HG03175 (cell line): ENCODE data around the gene NOX1.
A peak's percentile ranks its signal among the peaks of the same experiment; 100 is the strongest.
"Not testable (repeated sequence)": the region's sequence is repeated elsewhere in the genome, so short reads cannot be mapped to it uniquely, and the experiment has no call there.

Experiments
- ATAC-seq: cut with Tn5 transposase; IDR thresholded peaks from one replicate; pipeline ENCODE4 v1.9.1; 2021; ENCODE audit warnings: mild to moderate bottlenecking, moderate library complexity; ENCODE audit not compliant: unreplicated experiment

Gene NOX1

DNA sequence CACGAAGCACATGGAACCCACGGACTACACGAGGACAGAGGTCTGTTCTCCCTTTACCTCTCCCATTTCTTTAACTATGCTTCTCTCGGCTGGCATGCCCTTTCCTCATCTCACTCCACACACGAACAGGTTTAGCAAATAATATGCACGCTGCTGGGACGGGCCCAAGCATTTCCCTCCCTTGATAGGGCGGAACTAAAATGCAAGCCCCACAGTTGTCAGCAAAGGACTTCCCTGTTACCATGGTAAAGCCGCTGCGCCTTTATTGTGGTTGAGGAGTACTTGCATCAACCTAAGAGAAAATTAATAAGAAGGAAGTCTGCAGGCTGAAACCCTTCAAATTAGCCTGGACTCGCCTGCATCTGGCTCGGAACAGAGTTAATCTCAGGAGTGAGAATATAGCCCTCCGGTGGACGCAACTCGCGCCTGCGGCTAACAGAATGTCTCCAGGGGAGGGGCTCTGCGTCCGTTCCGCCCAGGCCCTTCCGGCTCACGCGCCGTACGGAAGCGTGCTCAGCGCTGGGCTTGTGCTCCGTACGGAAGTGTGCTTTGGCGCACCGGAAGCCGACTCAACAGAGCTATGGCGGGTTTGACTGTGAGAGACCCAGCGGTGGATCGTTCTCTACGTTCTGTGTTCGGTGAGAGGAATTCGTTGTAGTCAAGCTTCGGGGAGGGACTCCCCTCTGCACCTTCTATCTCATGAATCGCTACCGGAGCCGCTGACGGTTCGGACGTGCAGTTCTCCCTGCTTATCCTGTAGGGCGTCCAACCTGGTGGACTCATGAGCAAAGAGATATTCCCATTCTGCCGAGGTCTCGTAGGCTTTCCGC is 54.1 kb downstream of the NOX1 start, which contains the start of gene CSTF2:
CSTF2 (plus strand) TSS at position 555 of the 830 bp plus-strand sequence; CDS start at position 581, 26 bp downstream.
- ATAC-seq: peak; percentile 99

GRCh38 chrX:100819534-100819836 is 54.7 kb downstream of the NOX1 start:
- ATAC-seq: no peak

DNA sequence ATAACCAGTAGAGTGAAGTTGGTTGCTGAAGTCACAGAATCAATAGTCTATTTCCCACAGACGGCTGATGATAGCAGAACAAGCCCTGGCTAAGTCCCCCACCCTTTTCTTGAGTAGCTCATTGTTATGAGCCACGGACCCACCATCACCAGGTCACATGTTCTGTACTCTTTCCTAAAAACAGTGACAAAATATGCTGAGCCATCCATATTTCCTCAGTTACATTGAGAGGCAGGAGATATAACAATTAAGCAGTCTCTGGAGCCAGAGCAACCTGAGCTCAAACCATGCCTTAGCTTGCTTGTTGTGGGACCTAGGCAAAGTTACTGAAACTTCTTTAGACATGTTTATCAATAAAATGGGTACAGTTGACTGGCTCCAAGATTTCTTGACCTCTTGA is 56.8 kb downstream of the NOX1 start:
- ATAC-seq: no peak

DNA sequence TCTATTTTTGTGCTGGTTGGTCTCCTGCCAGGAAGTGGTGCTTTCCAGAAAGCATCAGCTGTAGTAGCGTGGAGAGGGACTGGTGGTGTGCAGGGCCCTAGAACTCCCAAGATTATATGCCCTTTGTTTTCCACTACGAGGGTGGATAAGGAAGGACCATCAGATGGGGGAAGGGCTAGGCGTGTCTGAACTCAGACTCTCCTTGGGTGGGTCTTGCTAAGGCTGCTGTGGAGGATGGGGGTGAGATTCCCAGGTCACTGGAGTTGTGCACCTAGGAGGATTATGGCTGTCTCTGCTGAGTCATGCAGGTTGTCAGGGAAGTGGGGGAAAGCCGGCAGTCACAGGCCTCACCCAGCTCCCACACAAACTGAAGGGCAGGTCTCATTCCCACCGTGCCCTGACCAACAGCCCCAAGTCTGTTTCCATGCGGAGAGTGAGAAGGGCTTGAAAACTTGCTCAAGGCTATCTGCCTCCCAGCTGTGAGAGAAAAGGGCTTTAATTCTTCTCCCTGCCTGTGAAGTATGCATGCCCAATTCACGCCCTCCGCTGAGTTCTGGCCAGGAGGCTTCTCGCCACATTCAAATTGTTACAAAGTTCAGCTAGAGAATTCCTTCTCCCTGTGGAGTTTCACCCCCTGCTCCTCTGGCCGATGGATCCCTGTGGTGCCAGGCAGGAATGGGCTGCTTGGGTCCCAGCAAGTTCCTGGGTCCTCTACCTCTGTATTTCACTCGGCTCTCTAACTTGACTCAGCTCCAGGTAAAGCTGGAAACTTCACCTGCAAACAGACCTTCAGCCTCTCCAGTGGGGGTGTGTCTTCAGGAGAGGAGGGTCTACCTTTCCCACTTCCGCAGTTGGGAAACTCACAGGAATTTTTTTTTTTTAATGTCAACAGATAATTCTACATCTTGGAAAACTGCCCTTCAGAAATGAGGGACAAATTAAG is 61.7 kb downstream of the NOX1 start:
- no peak for ATAC-seq

DNA sequence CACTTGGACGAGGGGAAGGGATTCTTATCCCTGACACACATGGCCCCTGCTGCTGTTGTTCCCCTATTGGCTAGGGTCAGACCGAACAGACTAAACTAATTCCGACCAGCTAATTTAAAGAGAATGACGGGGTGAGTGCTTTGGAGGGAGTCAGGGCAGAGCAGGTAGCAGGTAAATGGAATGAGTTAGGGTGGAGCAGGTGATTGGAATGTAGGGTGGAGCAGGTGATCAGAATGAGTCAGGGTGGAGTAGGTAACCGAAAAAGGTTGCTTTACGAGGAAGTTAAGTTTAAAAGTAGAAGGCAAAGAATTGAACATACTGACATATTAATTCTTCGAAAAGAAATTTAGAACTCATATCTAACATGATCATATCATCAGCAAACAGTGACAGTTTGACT is 65.9 kb downstream of the NOX1 start:
- ATAC-seq: not testable (repeated sequence)

- no peak for ATAC-seq
Measured at GRCh38 chrX:100804780-100805179, 69.4 kb downstream of the NOX1 start.

GRCh38 chrX:100802843-100803242 is 71.3 kb downstream of the NOX1 start:
- no peak for ATAC-seq

- no peak for ATAC-seq
Measured at GRCh38 chrX:100798484-100799214, 75.5 kb downstream of the NOX1 start.

GRCh38 chrX:100797359-100797758 is 76.8 kb downstream of the NOX1 start:
- no peak for ATAC-seq

- ATAC-seq: not testable (repeated sequence)
Measured at GRCh38 chrX:100796371-100796770, 77.8 kb downstream of the NOX1 start.
